DOHH2 (cell line): ENCODE data around the gene CDH4.

Source experiments
- EZH2phosphoT487 ChIP-seq: fragments of 200-600 bp; sonication (generic); IDR thresholded peaks from 2 replicates; pipeline ENCODE4 v1.6.1; 2017; ENCODE audit warnings: borderline replicate concordance, mild to moderate bottlenecking, antibody characterized with exemption, low read length, moderate library complexity, mixed read lengths
- TF ChIP-seq, protein P1 (sequence below): fragments of 200-600 bp; sonication (generic); IDR thresholded peaks from one replicate; pipeline ENCODE4 v1.5.1; 2014; ENCODE audit warnings: antibody characterized with exemption, mild to moderate bottlenecking, low read depth, low read length; ENCODE audit not compliant: poor library complexity, severe bottlenecking

DNA sequence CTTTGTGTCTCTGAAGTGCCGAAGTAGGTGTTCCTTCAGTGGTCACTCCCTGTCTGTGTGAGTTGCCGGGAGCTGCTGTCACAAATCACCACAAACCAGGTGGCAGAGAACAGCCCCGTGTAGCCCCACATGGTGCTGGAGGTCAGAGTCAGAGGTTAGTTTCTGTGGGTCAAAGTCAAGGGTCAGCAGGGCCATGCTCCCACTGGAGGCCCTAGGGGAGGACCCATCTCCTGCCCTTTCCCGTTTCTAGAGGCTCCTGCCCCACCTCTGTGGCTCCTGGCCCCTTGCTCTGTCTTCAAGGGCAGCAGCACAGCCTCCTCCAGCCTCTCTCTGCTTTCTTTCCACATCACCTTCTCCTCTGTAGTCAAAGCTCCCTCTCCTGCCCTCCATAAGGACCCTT is 549.4 kb downstream of the CDH4 start:
- TF ChIP-seq, protein P1, sequence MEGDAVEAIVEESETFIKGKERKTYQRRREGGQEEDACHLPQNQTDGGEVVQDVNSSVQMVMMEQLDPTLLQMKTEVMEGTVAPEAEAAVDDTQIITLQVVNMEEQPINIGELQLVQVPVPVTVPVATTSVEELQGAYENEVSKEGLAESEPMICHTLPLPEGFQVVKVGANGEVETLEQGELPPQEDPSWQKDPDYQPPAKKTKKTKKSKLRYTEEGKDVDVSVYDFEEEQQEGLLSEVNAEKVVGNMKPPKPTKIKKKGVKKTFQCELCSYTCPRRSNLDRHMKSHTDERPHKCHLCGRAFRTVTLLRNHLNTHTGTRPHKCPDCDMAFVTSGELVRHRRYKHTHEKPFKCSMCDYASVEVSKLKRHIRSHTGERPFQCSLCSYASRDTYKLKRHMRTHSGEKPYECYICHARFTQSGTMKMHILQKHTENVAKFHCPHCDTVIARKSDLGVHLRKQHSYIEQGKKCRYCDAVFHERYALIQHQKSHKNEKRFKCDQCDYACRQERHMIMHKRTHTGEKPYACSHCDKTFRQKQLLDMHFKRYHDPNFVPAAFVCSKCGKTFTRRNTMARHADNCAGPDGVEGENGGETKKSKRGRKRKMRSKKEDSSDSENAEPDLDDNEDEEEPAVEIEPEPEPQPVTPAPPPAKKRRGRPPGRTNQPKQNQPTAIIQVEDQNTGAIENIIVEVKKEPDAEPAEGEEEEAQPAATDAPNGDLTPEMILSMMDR = no peak
- no peak for TF ChIP-seq EZH2phosphoT487
